ENCODE data around the gene DUSP16.

DNA sequence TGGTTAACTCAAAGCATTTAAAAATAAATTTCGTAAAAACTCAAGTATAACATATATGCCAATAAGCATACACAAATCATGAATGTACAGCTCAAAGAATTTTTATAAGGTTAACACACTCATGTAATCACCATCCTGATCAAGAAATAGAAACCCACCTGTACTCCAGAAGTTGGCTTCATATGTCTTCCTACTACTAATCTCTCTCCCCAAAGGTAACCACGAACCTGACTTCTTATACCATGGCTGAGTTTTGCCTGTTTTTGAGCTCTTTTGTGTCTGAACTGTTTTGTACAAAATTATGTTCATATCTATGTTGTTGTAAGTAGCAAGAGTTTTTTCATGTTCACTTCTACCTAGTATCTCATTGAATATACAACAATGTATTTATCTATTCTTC lies 18.7 kb downstream of the DUSP16 start:
- TF ChIP-seq, protein P1, sequence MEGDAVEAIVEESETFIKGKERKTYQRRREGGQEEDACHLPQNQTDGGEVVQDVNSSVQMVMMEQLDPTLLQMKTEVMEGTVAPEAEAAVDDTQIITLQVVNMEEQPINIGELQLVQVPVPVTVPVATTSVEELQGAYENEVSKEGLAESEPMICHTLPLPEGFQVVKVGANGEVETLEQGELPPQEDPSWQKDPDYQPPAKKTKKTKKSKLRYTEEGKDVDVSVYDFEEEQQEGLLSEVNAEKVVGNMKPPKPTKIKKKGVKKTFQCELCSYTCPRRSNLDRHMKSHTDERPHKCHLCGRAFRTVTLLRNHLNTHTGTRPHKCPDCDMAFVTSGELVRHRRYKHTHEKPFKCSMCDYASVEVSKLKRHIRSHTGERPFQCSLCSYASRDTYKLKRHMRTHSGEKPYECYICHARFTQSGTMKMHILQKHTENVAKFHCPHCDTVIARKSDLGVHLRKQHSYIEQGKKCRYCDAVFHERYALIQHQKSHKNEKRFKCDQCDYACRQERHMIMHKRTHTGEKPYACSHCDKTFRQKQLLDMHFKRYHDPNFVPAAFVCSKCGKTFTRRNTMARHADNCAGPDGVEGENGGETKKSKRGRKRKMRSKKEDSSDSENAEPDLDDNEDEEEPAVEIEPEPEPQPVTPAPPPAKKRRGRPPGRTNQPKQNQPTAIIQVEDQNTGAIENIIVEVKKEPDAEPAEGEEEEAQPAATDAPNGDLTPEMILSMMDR (IDR thresholded peaks at IDR 0.05) = no peak
- TF ChIP-seq POLR2A (IDR thresholded peaks at IDR 0.05) = no peak
